ENCODE measurements around the gene RALGAPA2.

DNA sequence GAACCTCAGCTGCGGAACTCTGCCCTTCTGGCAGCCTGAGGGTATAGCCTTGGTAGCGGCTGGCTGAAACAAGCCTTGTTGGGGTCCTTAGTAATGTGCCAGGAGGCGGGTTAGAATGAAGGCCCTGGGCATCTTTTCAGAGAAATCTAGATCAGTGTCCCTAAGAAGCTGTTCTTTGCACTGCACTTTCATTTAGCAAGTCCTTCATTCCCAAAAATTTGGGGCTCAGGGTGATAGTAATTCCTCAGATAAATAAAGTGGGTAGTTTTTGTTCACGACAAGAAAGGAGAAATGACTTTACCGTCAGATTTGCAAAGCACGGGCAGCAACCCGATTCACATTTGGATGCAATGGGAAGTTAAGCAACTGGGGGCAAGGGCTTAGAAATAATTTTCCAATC lies 341.4 kb downstream of the RALGAPA2 start:
- TF ChIP-seq TCF4 (CRISPR knock-in tag; IDR thresholded peaks at IDR 0.05; ENCODE audit: borderline replicate concordance) (no peak), ESRRG (CRISPR knock-in tag; IDR thresholded peaks at IDR 0.05) (no peak), RARB (CRISPR knock-in tag; IDR thresholded peaks at IDR 0.05) (no peak), TOX (CRISPR knock-in tag; IDR thresholded peaks at IDR 0.05; ENCODE audit: borderline replicate concordance) (no peak)
- TF ChIP-seq, protein P1, sequence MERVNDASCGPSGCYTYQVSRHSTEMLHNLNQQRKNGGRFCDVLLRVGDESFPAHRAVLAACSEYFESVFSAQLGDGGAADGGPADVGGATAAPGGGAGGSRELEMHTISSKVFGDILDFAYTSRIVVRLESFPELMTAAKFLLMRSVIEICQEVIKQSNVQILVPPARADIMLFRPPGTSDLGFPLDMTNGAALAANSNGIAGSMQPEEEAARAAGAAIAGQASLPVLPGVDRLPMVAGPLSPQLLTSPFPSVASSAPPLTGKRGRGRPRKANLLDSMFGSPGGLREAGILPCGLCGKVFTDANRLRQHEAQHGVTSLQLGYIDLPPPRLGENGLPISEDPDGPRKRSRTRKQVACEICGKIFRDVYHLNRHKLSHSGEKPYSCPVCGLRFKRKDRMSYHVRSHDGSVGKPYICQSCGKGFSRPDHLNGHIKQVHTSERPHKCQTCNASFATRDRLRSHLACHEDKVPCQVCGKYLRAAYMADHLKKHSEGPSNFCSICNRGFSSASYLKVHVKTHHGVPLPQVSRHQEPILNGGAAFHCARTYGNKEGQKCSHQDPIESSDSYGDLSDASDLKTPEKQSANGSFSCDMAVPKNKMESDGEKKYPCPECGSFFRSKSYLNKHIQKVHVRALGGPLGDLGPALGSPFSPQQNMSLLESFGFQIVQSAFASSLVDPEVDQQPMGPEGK (CRISPR knock-in tag; IDR thresholded peaks at IDR 0.05; ENCODE audit: borderline replicate concordance): no peak
- TF ChIP-seq, protein P2, sequence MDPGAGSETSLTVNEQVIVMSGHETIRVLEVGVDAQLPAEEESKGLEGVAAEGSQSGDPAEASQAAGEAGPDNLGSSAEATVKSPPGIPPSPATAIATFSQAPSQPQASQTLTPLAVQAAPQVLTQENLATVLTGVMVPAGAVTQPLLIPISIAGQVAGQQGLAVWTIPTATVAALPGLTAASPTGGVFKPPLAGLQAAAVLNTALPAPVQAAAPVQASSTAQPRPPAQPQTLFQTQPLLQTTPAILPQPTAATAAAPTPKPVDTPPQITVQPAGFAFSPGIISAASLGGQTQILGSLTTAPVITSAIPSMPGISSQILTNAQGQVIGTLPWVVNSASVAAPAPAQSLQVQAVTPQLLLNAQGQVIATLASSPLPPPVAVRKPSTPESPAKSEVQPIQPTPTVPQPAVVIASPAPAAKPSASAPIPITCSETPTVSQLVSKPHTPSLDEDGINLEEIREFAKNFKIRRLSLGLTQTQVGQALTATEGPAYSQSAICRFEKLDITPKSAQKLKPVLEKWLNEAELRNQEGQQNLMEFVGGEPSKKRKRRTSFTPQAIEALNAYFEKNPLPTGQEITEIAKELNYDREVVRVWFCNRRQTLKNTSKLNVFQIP (CRISPR knock-in tag; IDR thresholded peaks at IDR 0.05; ENCODE audit: borderline replicate concordance, low read depth): no peak
